HepG2 (cell line): ENCODE results near the gene ANKRD35. TPM values are rescaled to one million over a fixed set of nuclear protein-coding genes. Genes with fewer than 3 reads are reported as not detected.

Experiments used
- ARID5B ChIP-seq: IDR thresholded peaks from 2 replicates; pipeline ENCODE4 v1.4.0; 2020; ENCODE audit warnings: mild to moderate bottlenecking, missing genetic modification reagents
- ARNTL ChIP-seq: sonication (generic); formaldehyde crosslinking; IDR thresholded peaks from 2 replicates; pipeline ENCODE4 v1.4.0; 2020; ENCODE audit warnings: mild to moderate bottlenecking, missing genetic modification reagents
- ATM ChIP-seq: fragments of 450-650 bp; IDR thresholded peaks from 2 replicates; pipeline ENCODE4 v1.7.1; 2017; ENCODE audit warnings: mild to moderate bottlenecking, borderline replicate concordance
- DMTF1 ChIP-seq: sonication (generic); formaldehyde crosslinking; IDR thresholded peaks from 2 replicates; pipeline ENCODE4 v1.4.0; 2020; ENCODE audit warnings: mild to moderate bottlenecking, missing genetic modification reagents
- HOMEZ ChIP-seq: IDR thresholded peaks from 2 replicates; pipeline ENCODE4 v1.6.1; 2016; ENCODE audit warnings: low read depth
- IRF9 ChIP-seq: sonication (generic); formaldehyde crosslinking; IDR thresholded peaks from 2 replicates; pipeline ENCODE4 v1.8.0; 2022; ENCODE audit warnings: missing genetic modification reagents, mild to moderate bottlenecking, borderline replicate concordance
- JUND ChIP-seq: sonication (generic); formaldehyde crosslinking; IDR thresholded peaks from 2 replicates; pipeline ENCODE4 v1.8.0; 2022; ENCODE audit warnings: mild to moderate bottlenecking, missing genetic modification reagents
- PAF1 ChIP-seq: IDR thresholded peaks from 2 replicates; pipeline ENCODE4 v1.6.1; 2016; ENCODE audit warnings: missing genetic modification reagents, missing compliant biosample characterization
- PHB2 ChIP-seq: fragments of 450-650 bp; IDR thresholded peaks from 2 replicates; pipeline ENCODE4 v1.6.1; 2018; ENCODE audit not compliant: partially characterized antibody
- PHF8 ChIP-seq: sonication (generic); formaldehyde crosslinking; IDR thresholded peaks from 2 replicates; pipeline ENCODE4 v1.5.0; 2020; ENCODE audit warnings: missing genetic modification reagents
- POLR2AphosphoS5 ChIP-seq: IDR thresholded peaks from 2 replicates; pipeline ENCODE4 v1.6.1; 2012; ENCODE audit warnings: low read depth, low read length
- RELA ChIP-seq: sonication (generic); formaldehyde crosslinking; IDR thresholded peaks from 2 replicates; pipeline ENCODE4 v1.4.0; 2020; ENCODE audit warnings: missing genetic modification reagents
- TOE1 ChIP-seq: sonication (generic); formaldehyde crosslinking; IDR thresholded peaks from 2 replicates; pipeline ENCODE4 v1.4.0; 2020; ENCODE audit warnings: mild to moderate bottlenecking, missing genetic modification reagents
- ZKSCAN5 ChIP-seq: sonication (generic); formaldehyde crosslinking; IDR thresholded peaks from 2 replicates; pipeline ENCODE4 v1.5.1; 2020; ENCODE audit warnings: mild to moderate bottlenecking, missing genetic modification reagents
- ZNF18 ChIP-seq: sonication (generic); formaldehyde crosslinking; IDR thresholded peaks from 2 replicates; pipeline ENCODE4 v1.8.0; 2022; ENCODE audit warnings: mild to moderate bottlenecking, missing genetic modification reagents; ENCODE audit not compliant: insufficient replicate concordance
- ZNF496 ChIP-seq: sonication (generic); formaldehyde crosslinking; IDR thresholded peaks from 2 replicates; pipeline ENCODE4 v1.8.1; 2023; ENCODE audit warnings: mild to moderate bottlenecking, moderate library complexity, missing genetic modification reagents; ENCODE audit not compliant: insufficient replicate concordance
- ZNF83 ChIP-seq: sonication (generic); formaldehyde crosslinking; IDR thresholded peaks from 2 replicates; pipeline ENCODE4 v1.4.0; 2020; ENCODE audit warnings: missing genetic modification reagents, mild to moderate bottlenecking, borderline replicate concordance
- polyA plus RNA-seq, 8 experiments: library from polyadenylated mRNA; depleted of rRNA in 3 of 8; stranded (reverse) in 7 of 8; unstranded in 1 of 8; fragments of >200 nt; fragmentation: Illumina TruSeq in 4 of 8; extraction: Trizol in 4 of 8; gene quantifications; 2 replicates each; pipeline versions ENCODE4 v1.2.1 to v1.2.3, GENCODE V29; 2011 to 2016; ENCODE audit warnings: low read depth in 4 of 8, missing spikeins in 1 of 8, mixed read lengths in 1 of 8; ENCODE audit not compliant: insufficient read depth in 1 of 8
- total RNA-seq, 5 experiments: library from RNA; depleted of rRNA; stranded (reverse); fragments of >200 nt; fragmentation: Illumina TruSeq; extraction: Trizol; gene quantifications; 2 replicates each; pipeline ENCODE4 v1.2.3, GENCODE V29; 2016; ENCODE audit warnings: low read depth in 1 of 5

The ANKRD35 gene
- total and polyA plus RNA-seq, 2 of the 13 experiments (the other 11 are each of a cell fraction or from before 2014, with no cell fraction given): 0.02 TPM; not detected in 1

- TF ChIP-seq HOMEZ (peak; percentile 9; the same call in 1 of the 2 replicates), RELA (CRISPR knock-in tag) (no peak), PHF8 (CRISPR knock-in tag) (peak; percentile 96), ZKSCAN5 (CRISPR knock-in tag) (no peak), DMTF1 (CRISPR knock-in tag) (no peak), JUND (CRISPR knock-in tag) (no peak), ARNTL (CRISPR knock-in tag) (peak; percentile 53; the same call in 1 of the 2 replicates), IRF9 (CRISPR knock-in tag) (peak; percentile 74; the same call in 1 of the 2 replicates), ZNF83 (CRISPR knock-in tag) (peak; percentile 75; the same call in 1 of the 2 replicates), POLR2AphosphoS5 (peak; percentile 87), PHB2 (no peak), ZNF18 (CRISPR knock-in tag) (no peak), ATM (no peak), ZNF496 (CRISPR knock-in tag) (no peak), PAF1 (no peak), TOE1 (no peak), ARID5B (CRISPR knock-in tag) (peak; percentile 38; the same call in 1 of the 2 replicates)
Observed at GRCh38 chr1:145823565-145824498, 61.8 kb downstream of the ANKRD35 start, which contains the start of the genes POLR3C and RNF115 (continued).
